ENCODE measurements around the gene AEBP2.
"Not testable (repeated sequence)": the region's sequence is repeated elsewhere in the genome, so short reads cannot be mapped to it uniquely, and the experiment has no call there.

The AEBP2 gene

GRCh38 chr12:19439059-19440018 is at the start of gene AEBP2:
TSS of gene AEBP2 (plus strand) at chr12:19439492. CDS start at chr12:19439700, 208 bp downstream.
- peak; percentile 68 for DNase-seq (ENCODE audit: low read depth)

GRCh38 chr12:19390051-19390598 is 49.2 kb upstream of the AEBP2 start:
- DNase-seq (ENCODE audit: low read depth), result no peak

DNA sequence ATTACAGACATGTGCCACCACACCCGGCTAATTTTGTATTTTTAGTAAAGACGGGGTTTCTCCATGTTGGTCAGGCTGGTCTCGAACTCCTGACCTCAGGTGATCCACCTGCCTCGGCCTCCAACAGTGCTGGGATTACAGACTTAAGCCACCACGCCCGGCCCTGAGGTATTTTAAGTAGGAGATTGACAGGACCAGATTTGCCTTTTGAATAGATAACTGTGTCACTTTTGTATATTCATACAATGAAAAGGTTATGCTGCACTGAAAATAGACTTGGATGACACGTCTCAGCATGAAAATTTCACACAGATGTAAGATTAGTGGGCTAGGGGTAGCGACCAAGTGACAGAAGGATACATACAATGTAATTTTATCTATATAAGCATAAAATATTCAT is 46.6 kb upstream of the AEBP2 start:
- DNase-seq (ENCODE audit: low read depth), result not testable (repeated sequence)

DNA sequence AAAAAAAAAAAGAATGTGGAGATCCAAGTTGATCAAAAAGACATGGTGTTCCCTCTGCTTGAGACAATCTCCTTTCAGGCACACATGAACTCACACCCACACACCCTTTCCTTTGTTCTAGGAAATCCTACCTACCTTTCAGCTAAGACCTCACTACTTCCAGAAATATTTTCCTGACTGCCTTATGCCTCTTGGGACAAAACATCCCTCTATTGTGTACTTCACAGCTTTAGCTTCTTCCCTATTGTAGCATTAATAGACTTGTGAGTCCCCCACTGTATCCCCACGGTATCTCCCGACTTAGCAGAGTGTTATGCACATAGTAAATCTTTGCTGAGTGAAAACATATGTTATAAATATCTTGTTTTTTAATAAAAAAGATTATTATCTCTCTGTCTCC is 44.9 kb upstream of the AEBP2 start:
- no peak for DNase-seq (ENCODE audit: low read depth)

DNA sequence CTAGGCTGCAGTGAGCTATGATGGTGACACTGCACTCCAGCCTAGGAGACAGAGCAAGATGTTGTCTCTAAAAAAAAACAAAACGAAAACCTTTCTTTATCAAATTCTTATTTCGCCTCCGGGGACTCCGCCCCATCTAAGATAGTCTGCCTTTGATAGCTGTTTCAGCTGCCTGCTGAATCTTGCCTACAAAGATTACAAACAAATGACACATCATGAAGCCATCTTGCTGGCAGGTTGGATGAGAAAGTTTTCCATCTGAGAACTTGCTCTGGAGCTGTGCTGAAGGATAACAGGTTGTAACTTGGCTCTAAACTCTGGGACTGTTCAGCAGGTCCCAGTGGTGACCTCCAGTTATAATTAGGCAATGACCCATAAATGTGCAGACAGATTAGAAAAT is 41.8 kb upstream of the AEBP2 start:
- no peak for DNase-seq (ENCODE audit: low read depth)

- DNase-seq (ENCODE audit: low read depth), result no peak
Observed at GRCh38 chr12:19398376-19399363, 40.6 kb upstream of the AEBP2 start.

GRCh38 chr12:19400649-19401285 is 38.5 kb upstream of the AEBP2 start:
- not testable (repeated sequence) for DNase-seq (ENCODE audit: low read depth)

DNA sequence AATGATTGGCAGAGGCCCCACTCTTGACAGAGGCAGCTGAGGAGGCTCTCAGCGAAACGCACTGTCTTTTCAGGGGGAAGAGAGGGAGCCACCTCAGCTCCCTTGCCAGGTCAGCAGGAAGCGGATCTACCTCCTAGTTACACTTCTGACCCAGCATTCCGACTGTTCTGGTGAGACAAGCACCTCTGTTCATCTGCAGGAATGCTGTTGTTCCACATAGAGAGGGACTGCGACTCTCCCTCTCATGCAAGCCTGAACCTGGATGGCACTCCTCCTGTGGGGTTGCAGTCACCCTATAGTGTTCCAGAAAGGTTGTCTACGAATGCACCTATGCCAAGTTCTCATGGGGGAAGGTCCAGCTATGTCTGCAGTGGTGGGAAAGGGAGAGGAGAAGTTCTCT is 37.1 kb upstream of the AEBP2 start:
- DNase-seq (ENCODE audit: low read depth), result no peak

DNA sequence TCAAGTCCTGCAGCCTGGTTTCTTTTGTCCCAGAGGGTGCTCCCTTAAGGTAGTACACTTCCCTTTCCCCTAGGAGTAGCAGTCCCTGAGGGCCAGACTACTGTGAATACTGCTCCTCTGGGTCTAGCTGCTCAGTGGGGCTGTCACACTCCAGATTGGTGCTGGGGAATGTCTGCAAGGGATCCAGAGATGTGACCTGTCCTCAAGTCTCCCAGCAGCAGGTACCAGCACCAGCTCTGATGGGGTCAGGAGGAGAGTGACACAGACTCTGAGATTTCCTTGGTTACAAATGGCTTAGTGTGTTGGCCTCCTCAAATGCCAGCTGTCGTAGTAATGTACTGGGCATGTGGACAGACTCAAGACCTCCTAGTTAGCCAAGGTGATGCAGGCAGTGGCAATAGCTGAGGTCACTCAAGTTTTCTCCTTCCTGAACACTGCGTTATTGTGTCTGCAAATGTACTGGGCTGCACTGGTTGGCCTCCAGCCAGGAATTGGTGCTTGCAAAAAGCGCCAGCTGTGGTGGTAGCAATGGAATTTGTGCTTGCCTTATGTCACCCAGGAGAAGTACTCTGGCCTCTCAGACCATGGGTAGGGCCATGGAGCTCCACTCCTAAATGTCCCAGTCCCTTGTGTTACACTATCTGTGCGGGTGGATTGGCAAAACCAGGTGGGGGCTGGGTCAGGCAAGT is 36.4 kb upstream of the AEBP2 start:
- no peak for DNase-seq (ENCODE audit: low read depth)

DNA sequence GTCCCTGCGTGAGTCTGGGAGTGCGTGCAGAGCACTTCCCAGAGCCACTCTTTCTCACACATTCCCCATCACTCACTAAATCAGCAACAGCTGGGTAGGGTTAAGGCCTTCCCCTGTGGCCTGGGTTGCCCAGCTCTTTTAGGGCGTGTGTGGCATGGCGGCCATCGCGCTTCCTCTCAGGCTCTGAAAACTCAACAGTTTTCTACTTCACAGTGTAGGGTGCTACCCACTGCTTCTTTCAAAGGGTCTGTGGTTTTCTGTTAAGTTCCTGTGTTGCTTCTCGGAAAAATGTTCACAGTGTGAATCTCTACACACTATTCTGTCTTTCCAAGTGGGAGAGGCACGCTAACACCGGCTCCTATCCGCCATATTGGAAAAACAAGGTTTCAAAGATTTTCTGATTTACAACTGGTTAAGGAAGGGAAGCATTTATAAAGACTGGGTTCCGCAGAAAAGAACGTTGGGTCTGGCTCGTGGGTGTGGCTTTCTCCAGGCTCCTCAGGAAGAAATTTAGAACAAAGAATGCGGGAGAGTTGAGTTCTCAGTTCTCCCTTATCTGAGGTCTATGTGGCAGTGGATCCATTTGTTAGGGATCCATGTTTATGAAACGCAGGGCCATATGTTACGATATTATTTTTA is 34.9 kb upstream of the AEBP2 start:
- no peak for DNase-seq (ENCODE audit: low read depth)

DNA sequence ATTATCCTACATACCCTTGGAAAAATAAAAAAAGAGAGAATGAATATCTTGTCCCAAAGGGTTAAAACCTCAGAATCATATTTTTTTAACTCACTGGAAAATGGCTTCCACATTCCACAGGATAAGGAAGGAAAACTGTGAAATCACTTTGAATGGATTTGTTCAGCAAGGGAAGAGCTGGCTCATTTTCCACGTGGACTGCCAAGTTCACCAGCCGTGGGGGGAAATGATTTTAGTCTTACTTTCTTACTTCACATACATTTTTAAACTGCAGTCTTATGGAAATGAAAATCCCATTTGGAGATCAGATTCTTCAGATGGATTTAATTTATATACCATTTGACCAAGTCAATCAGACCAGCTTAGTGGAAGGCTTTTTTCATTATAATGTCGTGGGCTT is 29.9 kb upstream of the AEBP2 start:
- DNase-seq (ENCODE audit: low read depth), result no peak

DNA sequence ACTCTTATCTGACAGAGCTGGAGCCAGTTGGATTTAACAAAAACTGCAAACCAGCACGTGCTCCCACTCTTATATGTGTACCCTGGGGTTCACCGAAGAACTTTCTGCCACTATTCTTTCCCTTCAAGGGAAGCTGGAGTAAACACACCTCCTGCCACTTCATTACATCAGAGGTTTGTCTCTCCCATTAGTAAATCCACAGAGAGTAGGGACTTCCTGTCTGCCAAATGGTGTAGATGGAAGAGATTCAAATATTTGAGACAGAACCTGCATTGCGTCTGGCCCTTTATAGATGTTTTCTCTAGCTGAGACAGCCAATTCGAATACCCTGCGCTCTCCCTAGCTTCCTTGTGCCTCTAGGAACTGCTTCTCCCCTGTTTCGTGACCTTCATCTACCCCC is 29.1 kb upstream of the AEBP2 start:
- DNase-seq (ENCODE audit: low read depth), result no peak

GRCh38 chr12:19410629-19411185 is 28.6 kb upstream of the AEBP2 start:
- no peak for DNase-seq (ENCODE audit: low read depth)

DNA sequence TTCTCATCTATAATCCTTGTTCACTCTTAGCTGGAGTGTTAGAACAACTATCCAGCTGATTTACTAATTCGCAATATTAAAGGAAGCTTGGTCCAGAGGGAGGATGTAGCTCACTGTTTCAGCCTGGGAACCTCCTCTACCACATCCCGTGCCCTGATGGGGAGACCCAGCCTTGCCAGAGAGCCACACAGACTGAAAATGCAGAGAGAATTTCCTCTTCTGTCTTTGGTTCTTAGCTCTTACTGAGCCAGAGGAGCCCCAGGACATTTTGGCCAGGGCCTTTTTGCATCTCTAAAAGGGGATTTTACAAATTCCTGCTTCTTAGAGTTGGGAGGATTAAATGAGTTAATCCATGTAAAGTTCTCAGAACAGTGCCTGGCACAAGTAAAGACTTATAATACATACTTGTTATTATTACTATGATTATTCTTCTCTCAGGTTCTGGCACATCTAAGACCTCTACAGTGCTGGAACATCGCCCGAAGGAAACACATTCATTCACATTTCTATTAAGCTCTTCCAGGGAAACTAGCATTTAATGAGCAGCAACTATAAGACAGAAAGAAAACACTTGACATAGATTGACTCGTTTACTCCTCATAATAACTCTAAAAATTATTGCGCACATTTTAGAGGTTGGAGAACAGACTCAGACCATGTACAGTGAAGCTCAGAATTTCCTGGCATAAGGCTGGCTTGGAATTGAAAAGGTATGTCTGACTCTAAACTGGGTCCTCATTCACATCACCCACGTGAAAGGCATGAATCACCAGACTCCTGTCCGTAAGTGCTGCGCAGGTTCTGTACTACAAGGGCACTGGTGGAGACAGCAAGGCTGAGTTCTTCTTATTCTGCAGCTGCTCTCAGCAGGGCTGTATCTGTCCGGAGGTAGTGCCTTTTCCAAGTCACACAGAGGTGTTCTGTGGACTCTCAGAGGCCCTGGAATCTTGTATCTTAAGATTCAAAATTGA is 27.8 kb upstream of the AEBP2 start:
- DNase-seq (ENCODE audit: low read depth), result no peak

DNA sequence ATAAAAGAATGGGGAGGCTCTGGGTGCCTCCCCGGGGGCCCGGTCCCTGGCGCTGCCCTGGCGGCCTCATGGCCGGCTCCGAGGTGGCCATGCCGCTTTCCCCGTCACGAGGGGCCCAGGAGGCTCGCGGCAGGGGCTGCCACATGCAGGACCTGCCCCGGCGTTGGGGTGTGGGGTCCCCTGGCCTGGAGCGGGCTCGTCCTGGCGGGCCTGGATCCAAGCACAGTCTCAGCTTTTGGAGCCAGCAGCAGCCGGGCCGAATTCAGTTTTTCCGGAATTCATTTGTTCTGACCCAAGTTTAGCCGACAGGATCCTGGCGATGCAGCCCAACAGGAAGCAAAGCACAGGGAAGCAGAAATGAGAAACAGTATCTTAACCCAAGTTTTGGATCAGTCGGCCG is 26.4 kb upstream of the AEBP2 start:
- DNase-seq (ENCODE audit: low read depth), result no peak

- not testable (repeated sequence) for DNase-seq (ENCODE audit: low read depth)
Observed at GRCh38 chr12:19413582-19413981, 25.7 kb upstream of the AEBP2 start.

GRCh38 chr12:19415563-19415962 is 23.7 kb upstream of the AEBP2 start:
- DNase-seq (ENCODE audit: low read depth), result no peak

DNA sequence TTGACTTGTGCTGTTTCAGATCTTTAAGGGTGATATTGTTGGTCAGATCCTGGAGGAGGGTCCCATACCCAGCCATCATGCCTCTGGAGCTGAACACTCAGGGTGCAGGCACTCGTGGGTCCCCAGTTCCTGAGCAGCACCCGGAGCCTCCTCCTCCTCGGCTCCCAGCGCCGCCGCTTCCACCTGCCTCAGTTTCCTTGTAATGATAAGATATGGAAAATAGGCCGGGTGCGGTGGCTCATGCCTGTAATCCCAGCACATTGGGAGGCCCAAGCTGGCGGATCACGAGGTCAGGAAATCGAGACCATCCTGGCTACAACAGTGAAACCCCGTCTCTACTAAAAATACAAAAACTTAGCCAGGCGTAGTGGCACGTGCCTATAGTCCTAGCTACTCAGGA is 20.2 kb upstream of the AEBP2 start:
- no peak for DNase-seq (ENCODE audit: low read depth)

Data from CMK (cell line).